ENCODE results near the gene SP5. TPM values are rescaled to one million over a fixed set of nuclear protein-coding genes. Genes with fewer than 3 reads are reported as not detected.
A peak's percentile ranks its signal among the peaks of the same experiment; 100 is the strongest.
"Not testable (repeated sequence)": the region's sequence is repeated elsewhere in the genome, so short reads cannot be mapped to it uniquely, and the experiment has no call there.

The SP5 gene
- total and polyA plus RNA-seq, 2 donors, result 0.24 to 0.55 TPM

GRCh38 chr2:170742000-170742399 is 26.9 kb downstream of the SP5 start:
- H3K4me1 ChIP-seq (ENCODE audit: control insufficient read depth in 2 of 2, insufficient read depth in 2 of 2, low read length in 2 of 2), result no peaks in the 10 kb centered on the region
- no peaks in the 10 kb centered on the region for H3K9me3 ChIP-seq (ENCODE audit: control insufficient read depth in 2 of 2, insufficient read depth in 1 of 2, low read length in 1 of 2)
- no peak overlapping the region for H3K27ac ChIP-seq (ENCODE audit: low read depth in 1 of 2, low read length in 1 of 2)
- no peaks in the 10 kb centered on the region for H3K36me3 ChIP-seq (ENCODE audit: control insufficient read depth in 2 of 2, insufficient read depth in 2 of 2, low read length in 1 of 2)
- H3K4me3 ChIP-seq (ENCODE audit: low read length in 2 of 2), result no peak overlapping the region
- 98% methylated on average over 3 of the region's 3 CpGs for WGBS
- no peak for DNase-seq (ENCODE audit: low read depth in 6 of 9, low spot score in 9 of 9)
- peaks cover 0 to 6% of the 10 kb centered on the region in 2 donors for H3K27me3 ChIP-seq (ENCODE audit: control insufficient read depth in 2 of 2, insufficient read depth in 1 of 2, low read length in 1 of 2)

DNA sequence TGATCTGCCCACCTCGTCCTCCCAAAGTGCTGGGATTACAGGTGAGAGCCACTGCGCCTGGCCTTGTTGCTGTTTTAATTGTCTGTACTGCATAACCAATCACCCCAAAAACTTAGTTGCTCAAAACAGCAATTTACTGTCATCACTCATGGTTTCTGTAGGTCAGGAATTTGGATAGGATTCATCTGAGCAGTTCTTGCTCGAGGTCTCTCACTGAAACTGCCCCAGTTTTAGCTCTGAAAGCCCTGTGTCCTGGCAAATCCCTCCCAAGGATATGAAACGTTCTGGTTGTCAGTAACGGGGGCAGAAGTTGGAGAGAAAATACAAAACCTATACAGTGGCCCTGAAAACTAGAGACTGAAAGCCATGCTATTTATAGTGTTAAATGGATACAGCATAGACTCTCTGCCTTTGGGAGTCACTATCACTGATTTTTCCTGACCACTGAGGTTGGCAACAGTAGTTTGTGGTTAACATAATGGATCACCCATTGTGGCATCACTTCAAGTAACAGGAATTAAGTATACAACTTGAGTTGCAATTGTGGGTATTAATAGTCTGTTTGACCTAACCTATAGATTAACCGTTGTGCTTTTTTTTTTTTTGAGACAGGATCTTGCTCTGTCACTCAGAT is 27.9 kb downstream of the SP5 start:
- Histone ChIP-seq H3K27ac (ENCODE audit: low read depth in 1 of 2, low read length in 1 of 2) (no peak overlapping the region), H3K4me3 (ENCODE audit: low read length in 2 of 2) (no peak overlapping the region)
- no peak for DNase-seq (ENCODE audit: low read depth in 6 of 9, low spot score in 9 of 9)

GRCh38 chr2:170743530-170744239 is 28.5 kb downstream of the SP5 start:
- H3K27me3 ChIP-seq (ENCODE audit: control insufficient read depth in 2 of 2, insufficient read depth in 1 of 2, low read length in 1 of 2), result peaks cover 0 to 6% of the 10 kb centered on the region in 2 donors
- WGBS, result 79% methylated on average over 8 of the region's 8 CpGs
- no peak overlapping the region for H3K27ac ChIP-seq (ENCODE audit: low read depth in 1 of 2, low read length in 1 of 2)
- H3K36me3 ChIP-seq (ENCODE audit: control insufficient read depth in 2 of 2, insufficient read depth in 2 of 2, low read length in 1 of 2), result no peaks in the 10 kb centered on the region
- H3K9me3 ChIP-seq (ENCODE audit: control insufficient read depth in 2 of 2, insufficient read depth in 1 of 2, low read length in 1 of 2), result no peaks in the 10 kb centered on the region
- no peaks in the 10 kb centered on the region for H3K4me1 ChIP-seq (ENCODE audit: control insufficient read depth in 2 of 2, insufficient read depth in 2 of 2, low read length in 2 of 2)
- H3K4me3 ChIP-seq (ENCODE audit: low read length in 2 of 2), result no peak overlapping the region
- peak in 1 of 9 donors; percentile 22 for DNase-seq (ENCODE audit: low read depth in 6 of 9, low spot score in 9 of 9)

More for the DNA sequence above, 27.9 kb downstream of the SP5 start:
- H3K4me1 ChIP-seq (ENCODE audit: control insufficient read depth in 2 of 2, insufficient read depth in 2 of 2, low read length in 2 of 2), result no peaks in the 10 kb centered on the region
- 93% methylated on average over 6 of the region's 6 CpGs for WGBS
- H3K9me3 ChIP-seq (ENCODE audit: control insufficient read depth in 2 of 2, insufficient read depth in 1 of 2, low read length in 1 of 2), result no peaks in the 10 kb centered on the region
- H3K36me3 ChIP-seq (ENCODE audit: control insufficient read depth in 2 of 2, insufficient read depth in 2 of 2, low read length in 1 of 2), result no peaks in the 10 kb centered on the region
- H3K27me3 ChIP-seq (ENCODE audit: control insufficient read depth in 2 of 2, insufficient read depth in 1 of 2, low read length in 1 of 2), result peaks cover 0 to 6% of the 10 kb centered on the region in 2 donors

- peak in 1 of 9 donors; percentile 38 for DNase-seq (ENCODE audit: low read depth in 6 of 9, low spot score in 9 of 9)
- H3K9me3 ChIP-seq (ENCODE audit: control insufficient read depth in 2 of 2, insufficient read depth in 1 of 2, low read length in 1 of 2), result no peaks in the 10 kb centered on the region
- H3K27me3 ChIP-seq (ENCODE audit: control insufficient read depth in 2 of 2, insufficient read depth in 1 of 2, low read length in 1 of 2), result peaks cover 0 to 6% of the 10 kb centered on the region in 2 donors
- H3K27ac ChIP-seq (ENCODE audit: low read depth in 1 of 2, low read length in 1 of 2), result no peak overlapping the region
- no peaks in the 10 kb centered on the region for H3K4me1 ChIP-seq (ENCODE audit: control insufficient read depth in 2 of 2, insufficient read depth in 2 of 2, low read length in 2 of 2)
- no peak overlapping the region for H3K4me3 ChIP-seq (ENCODE audit: low read length in 2 of 2)
- WGBS, result 96% methylated on average over 14 of the region's 14 CpGs
- no peaks in the 10 kb centered on the region for H3K36me3 ChIP-seq (ENCODE audit: control insufficient read depth in 2 of 2, insufficient read depth in 2 of 2, low read length in 1 of 2)
These were observed 29.3 kb downstream of the SP5 start for GRCh38 chr2:170744248-170745002.

DNA sequence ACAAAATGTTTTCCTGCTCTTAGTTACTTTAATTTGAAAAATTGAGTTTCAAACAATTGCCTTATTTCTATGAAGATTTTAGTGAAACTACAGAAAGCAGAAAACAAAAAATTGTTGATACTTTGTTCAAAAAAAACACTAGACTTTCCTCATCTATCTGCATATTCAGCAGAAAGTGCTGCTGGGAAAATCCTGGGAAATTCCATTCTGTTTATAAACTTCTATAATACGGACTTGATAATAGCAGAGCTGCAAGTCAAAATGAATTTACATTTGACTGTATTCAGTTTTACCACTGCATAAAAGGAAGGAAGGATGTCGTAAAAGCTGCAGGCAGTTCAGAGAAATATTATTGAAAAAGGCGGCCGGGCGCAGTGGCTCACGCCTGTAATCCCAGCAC is 30.2 kb downstream of the SP5 start:
- DNase-seq (ENCODE audit: low read depth in 6 of 9, low spot score in 9 of 9), result no peak
- Histone ChIP-seq H3K4me1 (ENCODE audit: control insufficient read depth in 2 of 2, insufficient read depth in 2 of 2, low read length in 2 of 2) (no peaks in the 10 kb centered on the region), H3K4me3 (ENCODE audit: low read length in 2 of 2) (no peak overlapping the region), H3K36me3 (ENCODE audit: control insufficient read depth in 2 of 2, insufficient read depth in 2 of 2, low read length in 1 of 2) (no peaks in the 10 kb centered on the region), H3K9me3 (ENCODE audit: control insufficient read depth in 2 of 2, insufficient read depth in 1 of 2, low read length in 1 of 2) (no peaks in the 10 kb centered on the region), H3K27me3 (ENCODE audit: control insufficient read depth in 2 of 2, insufficient read depth in 1 of 2, low read length in 1 of 2) (peaks cover 0 to 6% of the 10 kb centered on the region in 2 donors), H3K27ac (ENCODE audit: low read depth in 1 of 2, low read length in 1 of 2) (no peak overlapping the region)
- 44% methylated on average over 6 of the region's 6 CpGs for WGBS

DNA sequence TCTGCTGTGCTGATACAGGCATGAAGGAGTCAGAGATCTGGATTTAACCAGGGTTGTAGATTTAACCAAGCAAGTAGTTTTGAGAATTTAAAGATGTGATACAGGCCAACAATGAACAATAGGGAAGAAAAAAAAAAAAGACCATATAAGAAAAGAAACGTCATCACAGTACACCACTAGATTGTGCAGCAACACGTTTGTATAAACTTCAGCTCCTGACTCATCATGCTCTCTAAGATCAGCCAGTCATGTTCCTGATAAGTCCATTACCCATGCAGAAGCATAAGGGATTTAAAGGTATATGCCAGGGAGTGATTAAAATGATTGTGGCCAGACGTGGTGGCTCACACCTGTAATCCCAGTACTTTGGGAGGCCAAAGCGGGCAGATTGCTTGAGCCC is 32.8 kb downstream of the SP5 start:
- H3K4me3 ChIP-seq (ENCODE audit: low read length in 2 of 2), result no peak overlapping the region
- no peaks in the 10 kb centered on the region for H3K36me3 ChIP-seq (ENCODE audit: control insufficient read depth in 2 of 2, insufficient read depth in 2 of 2, low read length in 1 of 2)
- no peaks in the 10 kb centered on the region for H3K4me1 ChIP-seq (ENCODE audit: control insufficient read depth in 2 of 2, insufficient read depth in 2 of 2, low read length in 2 of 2)
- DNase-seq (ENCODE audit: low read depth in 6 of 9, low spot score in 9 of 9), result no peak
- WGBS, result 83% methylated on average over 4 of the region's 4 CpGs
- H3K27me3 ChIP-seq (ENCODE audit: control insufficient read depth in 2 of 2, insufficient read depth in 1 of 2, low read length in 1 of 2), result no peaks in the 10 kb centered on the region
- H3K27ac ChIP-seq (ENCODE audit: low read depth in 1 of 2, low read length in 1 of 2), result no peak overlapping the region
- H3K9me3 ChIP-seq (ENCODE audit: control insufficient read depth in 2 of 2, insufficient read depth in 1 of 2, low read length in 1 of 2), result no peaks in the 10 kb centered on the region

DNA sequence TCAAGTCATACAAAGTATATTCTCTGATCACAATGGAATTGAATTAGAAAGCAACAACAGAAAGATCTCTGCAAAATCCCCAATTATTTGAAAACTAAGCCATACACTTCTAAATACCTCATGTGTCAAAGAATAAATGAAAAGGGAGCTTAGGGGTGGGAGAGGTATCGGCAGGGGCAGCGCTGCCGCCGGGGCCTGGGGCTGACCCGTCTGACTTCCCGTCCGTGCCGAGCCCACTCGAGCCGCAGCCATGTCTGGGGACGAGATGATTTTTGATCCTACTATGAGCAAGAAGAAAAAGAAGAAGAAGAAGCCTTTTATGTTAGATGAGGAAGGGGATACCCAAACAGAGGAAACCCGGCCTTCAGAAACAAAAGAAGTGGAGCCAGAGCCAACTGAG is 36.4 kb downstream of the SP5 start:
- H3K27me3 ChIP-seq (ENCODE audit: control insufficient read depth in 2 of 2, insufficient read depth in 1 of 2, low read length in 1 of 2); H3K4me3 ChIP-seq (ENCODE audit: low read length in 2 of 2); DNase-seq (ENCODE audit: low read depth in 6 of 9, low spot score in 9 of 9); H3K36me3 ChIP-seq (ENCODE audit: control insufficient read depth in 2 of 2, insufficient read depth in 2 of 2, low read length in 1 of 2); H3K4me1 ChIP-seq (ENCODE audit: control insufficient read depth in 2 of 2, insufficient read depth in 2 of 2, low read length in 2 of 2); H3K27ac ChIP-seq (ENCODE audit: low read depth in 1 of 2, low read length in 1 of 2); H3K9me3 ChIP-seq (ENCODE audit: control insufficient read depth in 2 of 2, insufficient read depth in 1 of 2, low read length in 1 of 2): not testable (repeated sequence)
- WGBS, result 98% methylated on average over 12 of the region's 12 CpGs

DNA sequence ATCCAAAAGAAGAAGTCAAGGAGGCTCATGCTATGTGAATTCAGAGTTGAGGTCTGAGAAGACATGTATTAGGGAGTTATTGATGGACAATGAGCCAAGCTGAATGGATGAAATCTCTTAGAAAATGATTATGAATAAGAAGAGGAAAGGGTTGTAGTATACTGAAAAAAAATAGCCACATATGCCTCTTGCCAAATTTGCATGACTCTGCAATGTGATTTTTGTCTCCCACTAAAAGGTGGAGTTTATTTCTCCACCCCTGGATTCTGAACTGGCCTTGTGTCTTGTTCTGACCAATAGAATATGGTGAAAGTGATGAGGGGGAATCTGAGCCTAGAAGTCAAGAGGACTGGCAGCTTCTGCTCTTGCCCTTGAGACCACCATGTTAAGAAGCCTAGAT is 46.4 kb downstream of the SP5 start:
- no peak overlapping the region for H3K27ac ChIP-seq (ENCODE audit: low read depth in 1 of 2, low read length in 1 of 2)
- H3K9me3 ChIP-seq (ENCODE audit: control insufficient read depth in 2 of 2, insufficient read depth in 1 of 2, low read length in 1 of 2), result no peaks in the 10 kb centered on the region
- no peak for DNase-seq (ENCODE audit: low read depth in 6 of 9, low spot score in 9 of 9)
- H3K4me3 ChIP-seq (ENCODE audit: low read length in 2 of 2), result no peak overlapping the region
- no peaks in the 10 kb centered on the region for H3K4me1 ChIP-seq (ENCODE audit: control insufficient read depth in 2 of 2, insufficient read depth in 2 of 2, low read length in 2 of 2)
- no peaks in the 10 kb centered on the region for H3K36me3 ChIP-seq (ENCODE audit: control insufficient read depth in 2 of 2, insufficient read depth in 2 of 2, low read length in 1 of 2)
- H3K27me3 ChIP-seq (ENCODE audit: control insufficient read depth in 2 of 2, insufficient read depth in 1 of 2, low read length in 1 of 2), result no peaks in the 10 kb centered on the region

- Histone ChIP-seq H3K27me3 (ENCODE audit: control insufficient read depth in 2 of 2, insufficient read depth in 1 of 2, low read length in 1 of 2) (no peaks in the 10 kb centered on the region), H3K9me3 (ENCODE audit: control insufficient read depth in 2 of 2, insufficient read depth in 1 of 2, low read length in 1 of 2) (no peaks in the 10 kb centered on the region), H3K27ac (ENCODE audit: low read depth in 1 of 2, low read length in 1 of 2) (no peak overlapping the region), H3K36me3 (ENCODE audit: control insufficient read depth in 2 of 2, insufficient read depth in 2 of 2, low read length in 1 of 2) (no peaks in the 10 kb centered on the region), H3K4me1 (ENCODE audit: control insufficient read depth in 2 of 2, insufficient read depth in 2 of 2, low read length in 2 of 2) (no peaks in the 10 kb centered on the region), H3K4me3 (ENCODE audit: low read length in 2 of 2) (no peak overlapping the region)
- WGBS, result 82% methylated on average over 7 of the region's 7 CpGs
- no peak for DNase-seq (ENCODE audit: low read depth in 6 of 9, low spot score in 9 of 9)
These were observed 47.6 kb downstream of the SP5 start for GRCh38 chr2:170762760-170763159.

All from thymus (tissue), 11 donors.